Transverse colon (tissue), 4 donors: Measurements from ENCODE around the gene ARID3C. TPM values are rescaled to one million over a fixed set of nuclear protein-coding genes. Genes with fewer than 3 reads are reported as not detected.

Experiments used
- DNase-seq: peaks from one replicate; pipeline ENCODE4 v3.0.0-alpha.2; 2019
- H3K27ac ChIP-seq, 4 donors: fragments of 200-600 bp; sonication (generic); 2 replicates each; pipeline ENCODE4 v1.5.1; 2016 to 2018; ENCODE audit warnings: inconsistent platforms in 4 of 4
- H3K27me3 ChIP-seq: fragments of 200-600 bp; sonication (generic); 2 replicates; pipeline ENCODE4 v1.5.1; 2017; ENCODE audit warnings: inconsistent platforms
- H3K36me3 ChIP-seq, 4 donors: fragments of 200-600 bp; sonication (generic); 2 replicates each; pipeline ENCODE4 v1.5.1; 2017 to 2019; ENCODE audit warnings: inconsistent platforms in 4 of 4
- H3K4me1 ChIP-seq, 4 donors: fragments of 200-600 bp; sonication (generic); 2 replicates each; pipeline ENCODE4 v1.5.1; 2017 to 2020; ENCODE audit warnings: inconsistent platforms in 4 of 4
- H3K4me3 ChIP-seq, 4 donors: fragments of 200-600 bp; sonication (generic); 1 replicate in 1 of 4; 2 replicates in 3 of 4; pipeline versions ENCODE4 v1.5.1 to v1.6.1; 2017 to 2019; ENCODE audit warnings: inconsistent platforms in 4 of 4
- H3K9me3 ChIP-seq, 2 donors: fragments of 200-600 bp; sonication (generic); 2 replicates each; pipeline ENCODE4 v1.5.1; 2017 to 2019; ENCODE audit warnings: inconsistent platforms in 2 of 2
- EP300 ChIP-seq: sonication (generic); formaldehyde crosslinking; IDR thresholded peaks from one replicate; pipeline ENCODE4 v1.6.1; 2017; ENCODE audit warnings: antibody characterized with exemption, low read depth
- POLR2A ChIP-seq: fragments of 450-650 bp; IDR thresholded peaks from one replicate; pipeline ENCODE4 v1.6.1; 2016; ENCODE audit warnings: antibody characterized with exemption, mild to moderate bottlenecking, moderate library complexity
- POLR2AphosphoS5 ChIP-seq, 3 donors: sonication (generic); formaldehyde crosslinking; IDR thresholded peaks; one replicate each; pipeline ENCODE4 v1.6.1; 2016; ENCODE audit warnings: antibody characterized with exemption in 3 of 3
- WGBS, 2 donors: methylation state at CpG; one replicate each; pipeline ENCODE4 v1.1.5; 2018; ENCODE audit warnings: low coverage in 1 of 2; 5-methylcytosine and 5-hydroxymethylcytosine counted together
- in situ Hi-C, 4 donors: fragments of 200-750 bp; cut with MboI; loops; one replicate each; pipeline versions ENCODE4 v1.15.0 to v1.15.1; 2017; ENCODE audit warnings: low sequenced_read_pairs in 3 of 4, low pct_ligation_motif_present in 1 of 4, low pct_unique_long_range_greater_than_20kb in 1 of 4
- intact Hi-C: fragments of 100-400 bp; cut with DNase I; formaldehyde crosslinking; loops from one replicate; pipeline ENCODE4 v1.15.1; 2023; ENCODE audit warnings: low total_unique reads
- total RNA-seq, 4 donors: library from RNA; depleted of rRNA; stranded (reverse); fragments of >200 nt; gene quantifications; one replicate each; pipeline ENCODE4 v1.1.0, GENCODE V29; 2016
- TF ChIP-seq, protein P1 (sequence below), 5 experiments: fragments of 200-600 bp in 3 of 5; fragments of 450-650 bp in 2 of 5; sonication (generic) in 3 of 5; IDR thresholded peaks; 1 replicate in 2 of 5; 2 replicates in 3 of 5; pipeline ENCODE4 v1.5.1; 2016 to 2017; ENCODE audit warnings: antibody characterized with exemption in 5 of 5, inconsistent platforms in 3 of 5, mild to moderate bottlenecking in 2 of 5, moderate library complexity in 1 of 5

ARID3C gene
- total RNA-seq, 4 donors from 2014 or later = not detected

DNA sequence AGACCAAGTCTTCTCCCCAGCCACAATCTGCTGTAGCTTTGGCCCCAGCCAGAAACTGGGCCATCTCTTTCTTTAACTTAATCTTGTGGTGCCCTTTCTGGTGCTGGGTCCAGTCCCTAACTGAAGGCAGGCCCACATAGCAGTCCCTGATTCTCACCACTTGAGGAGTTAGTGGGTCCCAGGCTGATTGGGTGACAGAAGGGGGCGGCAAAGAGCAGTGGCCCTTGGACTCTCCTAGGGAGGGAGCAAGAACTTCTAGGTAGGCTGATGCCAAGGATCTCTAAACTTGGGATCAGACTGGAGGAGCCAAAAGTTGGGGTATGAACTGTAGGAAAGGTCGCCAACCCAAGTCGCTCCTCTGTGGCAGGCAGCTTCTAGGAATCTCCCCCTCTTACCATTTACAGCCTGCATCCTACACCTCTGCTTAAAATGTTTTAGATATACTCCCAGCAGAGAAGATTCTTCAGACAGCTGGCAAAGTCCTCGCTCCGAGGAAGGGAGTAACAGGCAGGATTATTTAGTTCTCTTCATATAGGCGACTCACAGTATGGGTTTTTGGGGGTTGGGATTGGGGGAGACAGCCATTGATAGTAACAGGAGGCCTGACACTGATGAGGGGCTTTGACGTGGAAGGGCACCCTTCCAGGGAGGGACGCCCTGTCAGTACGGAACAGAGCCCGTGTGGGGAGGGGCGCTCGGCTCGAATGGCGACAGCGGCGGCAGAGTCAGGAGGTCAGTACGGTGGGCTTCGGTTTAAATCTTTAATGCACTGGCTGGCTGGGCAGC lies 35.6 kb upstream of the ARID3C start:
- Histone ChIP-seq H3K36me3 (no peaks in the 10 kb centered on the region), H3K9me3 (no peaks in the 10 kb centered on the region), H3K4me3 (peak overlapping the region; percentile 52 to 88 (median 74)), H3K27ac (peak overlapping the region; percentile 96 to 100 (median 98)), H3K27me3 (no peaks in the 10 kb centered on the region), H3K4me1 (peaks cover 10 to 20% (median 17%) of the 10 kb centered on the region in 4 donors)
- WGBS, 2 donors = 20 to 33% methylated on average over 5 to 17 of the region's 18 CpGs
- intact Hi-C loops = no loop called here
- TF ChIP-seq POLR2AphosphoS5 (IDR thresholded peaks at IDR 0.05) = peak in 2 of 3 donors; percentile 22 to 31
- TF ChIP-seq, protein P1, sequence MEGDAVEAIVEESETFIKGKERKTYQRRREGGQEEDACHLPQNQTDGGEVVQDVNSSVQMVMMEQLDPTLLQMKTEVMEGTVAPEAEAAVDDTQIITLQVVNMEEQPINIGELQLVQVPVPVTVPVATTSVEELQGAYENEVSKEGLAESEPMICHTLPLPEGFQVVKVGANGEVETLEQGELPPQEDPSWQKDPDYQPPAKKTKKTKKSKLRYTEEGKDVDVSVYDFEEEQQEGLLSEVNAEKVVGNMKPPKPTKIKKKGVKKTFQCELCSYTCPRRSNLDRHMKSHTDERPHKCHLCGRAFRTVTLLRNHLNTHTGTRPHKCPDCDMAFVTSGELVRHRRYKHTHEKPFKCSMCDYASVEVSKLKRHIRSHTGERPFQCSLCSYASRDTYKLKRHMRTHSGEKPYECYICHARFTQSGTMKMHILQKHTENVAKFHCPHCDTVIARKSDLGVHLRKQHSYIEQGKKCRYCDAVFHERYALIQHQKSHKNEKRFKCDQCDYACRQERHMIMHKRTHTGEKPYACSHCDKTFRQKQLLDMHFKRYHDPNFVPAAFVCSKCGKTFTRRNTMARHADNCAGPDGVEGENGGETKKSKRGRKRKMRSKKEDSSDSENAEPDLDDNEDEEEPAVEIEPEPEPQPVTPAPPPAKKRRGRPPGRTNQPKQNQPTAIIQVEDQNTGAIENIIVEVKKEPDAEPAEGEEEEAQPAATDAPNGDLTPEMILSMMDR (IDR thresholded peaks at IDR 0.05) = peak; percentile 74 to 94 (median 84)
- no peak for TF ChIP-seq POLR2A
- TF ChIP-seq EP300 = no peak
- in situ Hi-C loops = no loop called here
- peak; percentile 89 for DNase-seq

DNA sequence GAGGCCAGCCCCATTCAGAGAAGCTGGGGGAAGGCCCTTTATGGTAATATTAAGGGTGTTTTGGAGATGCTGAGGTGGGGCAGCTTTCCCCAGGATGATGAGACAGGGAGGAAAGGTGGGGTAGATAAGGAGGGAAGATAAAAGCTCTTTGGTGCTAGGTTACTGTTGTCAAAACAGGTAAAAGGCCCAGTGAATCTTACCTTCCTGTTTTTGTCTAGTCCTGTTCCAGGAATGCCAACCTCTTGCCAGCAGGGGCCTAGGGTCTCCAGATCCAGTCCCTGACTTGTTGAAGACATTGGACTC lies 34.4 kb upstream of the ARID3C start:
- Histone ChIP-seq H3K27me3 (no peaks in the 10 kb centered on the region), H3K36me3 (no peaks in the 10 kb centered on the region), H3K9me3 (no peaks in the 10 kb centered on the region), H3K27ac (no peak overlapping the region), H3K4me3 (no peak overlapping the region), H3K4me1 (peaks cover 10 to 24% (median 19%) of the 10 kb centered on the region in 4 donors)
- TF ChIP-seq EP300 (no peak), POLR2A (no peak)
- TF ChIP-seq, protein P1 (IDR thresholded peaks at IDR 0.05) = no peak
- in situ Hi-C loops = no loop called here
- intact Hi-C loops = no loop called here
- no peak for DNase-seq

DNA sequence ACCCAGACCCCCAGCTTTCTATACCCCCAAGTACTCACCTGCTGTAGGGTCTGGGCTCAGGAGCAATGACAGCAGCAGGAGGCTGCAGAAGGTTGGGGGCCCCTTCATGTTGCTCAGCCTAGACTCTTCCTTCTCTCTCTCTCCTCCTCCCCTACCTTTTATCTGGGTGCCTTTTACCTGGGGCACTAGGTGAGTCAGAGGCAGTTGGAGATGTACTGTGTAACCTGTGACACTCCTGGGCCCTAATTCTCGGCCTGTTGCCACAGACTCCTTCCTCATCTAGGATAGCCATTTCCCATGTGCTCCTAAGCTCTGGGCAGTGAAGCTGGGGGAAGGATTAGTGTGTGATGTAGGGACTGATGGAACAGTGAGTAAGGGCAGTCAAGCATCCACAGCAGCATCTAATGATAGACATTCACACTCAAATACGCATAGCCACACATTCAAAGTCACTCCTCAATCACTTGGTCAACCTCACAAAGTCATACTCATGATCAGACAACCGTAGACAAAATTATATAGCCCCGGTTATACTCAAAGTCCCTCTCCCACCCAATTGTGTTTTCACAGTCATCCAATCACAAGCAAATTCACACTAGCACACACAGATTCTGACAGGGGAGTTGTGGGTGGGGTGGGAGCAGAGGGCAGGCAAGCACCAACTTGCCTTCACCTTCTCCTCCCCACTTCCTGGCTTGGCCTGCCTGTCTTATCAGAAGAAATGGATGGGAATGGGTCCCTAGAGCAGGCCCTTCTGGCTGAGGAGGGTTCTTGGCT lies 33.8 kb upstream of the ARID3C start, which contains the start of gene CCL27:
Gene CCL27, minus strand, starts transcription at position 132 of the 777 bp plus-strand sequence. Its CDS starts 24 bp downstream, at position 108.
- H3K4me3 ChIP-seq = no peak within 1 kb of the TSS
- no peaks in the 10 kb centered on the region for H3K27me3 ChIP-seq
- WGBS, 2 donors = 87 to 90% methylated on average over 4 of the region's 4 CpGs
- no peak for DNase-seq
- H3K4me1 ChIP-seq = peaks cover 10 to 24% (median 19%) of the 10 kb centered on the region in 4 donors
- in situ Hi-C loops = no loop called here
- intact Hi-C loops = no loop called here
- TF ChIP-seq POLR2A = no peak
- TF ChIP-seq, protein P1 (IDR thresholded peaks at IDR 0.05) = no peak
- no peak for TF ChIP-seq POLR2AphosphoS5 (IDR thresholded peaks at IDR 0.05)
- no peak for TF ChIP-seq EP300
- H3K27ac ChIP-seq = no peak within 1 kb of the TSS
- H3K9me3 ChIP-seq = no peaks in the 10 kb centered on the region
- H3K36me3 ChIP-seq = no peaks in the 10 kb centered on the region

- Histone ChIP-seq H3K4me3 (no peak overlapping the region), H3K9me3 (no peaks in the 10 kb centered on the region), H3K4me1 (peaks cover 8 to 20% (median 15%) of the 10 kb centered on the region in 4 donors), H3K27ac (peak overlapping the region in 1 of 4 donors; percentile 3), H3K36me3 (no peaks in the 10 kb centered on the region), H3K27me3 (no peaks in the 10 kb centered on the region)
- no peak for TF ChIP-seq EP300
- TF ChIP-seq, protein P1 (IDR thresholded peaks at IDR 0.05) = no peak
- TF ChIP-seq POLR2AphosphoS5 (IDR thresholded peaks at IDR 0.05) = no peak
- no peak for TF ChIP-seq POLR2A
- DNase-seq = peak; percentile 37
- intact Hi-C loops (loop anchor here (10.0 kb wide), 1 partner anchor 425 kb away; no protein-coding TSS in a partner anchor), in situ Hi-C loops (no loop called here)
- 57 to 80% methylated on average over 3 to 7 of the region's 8 CpGs for WGBS, 2 donors
Measured at GRCh38 chr9:34659592-34660253, 30.9 kb upstream of the ARID3C start.
